ENCODE results near the gene GLS.

DNA sequence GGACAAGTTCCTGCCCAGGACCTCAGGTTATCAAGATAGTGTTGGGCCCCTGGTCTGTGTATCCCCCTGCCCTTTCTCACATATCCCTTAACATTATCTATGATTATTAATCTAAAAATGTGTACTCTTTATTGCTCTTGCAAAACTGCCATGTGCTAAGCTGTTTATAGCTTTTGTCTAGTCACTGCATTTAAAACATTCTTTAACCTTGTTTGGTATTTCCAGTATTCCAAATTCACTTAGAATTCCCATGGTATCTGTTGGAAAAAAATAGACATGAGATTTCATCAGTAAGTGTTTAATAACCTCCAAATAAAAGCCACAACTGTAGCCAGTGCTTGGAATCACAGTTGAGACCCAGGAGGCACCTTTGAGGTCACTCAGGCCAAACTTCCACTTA is 16.2 kb upstream of the GLS start:
- TF ChIP-seq, protein P1, sequence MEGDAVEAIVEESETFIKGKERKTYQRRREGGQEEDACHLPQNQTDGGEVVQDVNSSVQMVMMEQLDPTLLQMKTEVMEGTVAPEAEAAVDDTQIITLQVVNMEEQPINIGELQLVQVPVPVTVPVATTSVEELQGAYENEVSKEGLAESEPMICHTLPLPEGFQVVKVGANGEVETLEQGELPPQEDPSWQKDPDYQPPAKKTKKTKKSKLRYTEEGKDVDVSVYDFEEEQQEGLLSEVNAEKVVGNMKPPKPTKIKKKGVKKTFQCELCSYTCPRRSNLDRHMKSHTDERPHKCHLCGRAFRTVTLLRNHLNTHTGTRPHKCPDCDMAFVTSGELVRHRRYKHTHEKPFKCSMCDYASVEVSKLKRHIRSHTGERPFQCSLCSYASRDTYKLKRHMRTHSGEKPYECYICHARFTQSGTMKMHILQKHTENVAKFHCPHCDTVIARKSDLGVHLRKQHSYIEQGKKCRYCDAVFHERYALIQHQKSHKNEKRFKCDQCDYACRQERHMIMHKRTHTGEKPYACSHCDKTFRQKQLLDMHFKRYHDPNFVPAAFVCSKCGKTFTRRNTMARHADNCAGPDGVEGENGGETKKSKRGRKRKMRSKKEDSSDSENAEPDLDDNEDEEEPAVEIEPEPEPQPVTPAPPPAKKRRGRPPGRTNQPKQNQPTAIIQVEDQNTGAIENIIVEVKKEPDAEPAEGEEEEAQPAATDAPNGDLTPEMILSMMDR (conservative IDR thresholded peaks at IDR 0.05 in 1 of 2, IDR thresholded peaks at IDR 0.05 in 1 of 2; ENCODE audit: low read depth in 1 of 2, low read length in 2 of 2), result no peak
- TF ChIP-seq EZH2 (IDR thresholded peaks at IDR 0.05; ENCODE audit: low read length, missing control alignments), result no peak
